NCI-H524 (cell line): Measurements from ENCODE around the gene C1QB.
A peak's percentile ranks its signal among the peaks of the same experiment; 100 is the strongest.
"Not testable (repeated sequence)": the region's sequence is repeated elsewhere in the genome, so short reads cannot be mapped to it uniquely, and the experiment has no call there.

ENCODE experiments used
- DNase-seq, 2 experiments: peaks; one replicate each; lab custom pipeline; 2025; lab: John Stamatoyannopoulos, UW

Gene C1QB

GRCh38 chr1:22666412-22666811 is 13.4 kb downstream of the C1QB start:
- no peak for DNase-seq

- not testable (repeated sequence) for DNase-seq
These were observed 15.8 kb downstream of the C1QB start for GRCh38 chr1:22668840-22669239.

GRCh38 chr1:22670352-22670975 is 17.4 kb downstream of the C1QB start:
- DNase-seq, result no peak

GRCh38 chr1:22671999-22672398 is 19.0 kb downstream of the C1QB start:
- DNase-seq, result no peak

- DNase-seq, result peak; percentile 54 to 63
These were observed 20.7 kb downstream of the C1QB start for GRCh38 chr1:22673486-22674409.

GRCh38 chr1:22674410-22674749 is 21.3 kb downstream of the C1QB start:
- DNase-seq, result no peak

GRCh38 chr1:22676151-22676550 is 23.1 kb downstream of the C1QB start:
- not testable (repeated sequence) for DNase-seq

- DNase-seq, result peak in 1 of 2 experiments; percentile 49
These were observed 24.0 kb downstream of the C1QB start for GRCh38 chr1:22676916-22677583.

GRCh38 chr1:22677931-22678896 is 25.2 kb downstream of the C1QB start:
- DNase-seq, result no peak

GRCh38 chr1:22680726-22681125 is 27.7 kb downstream of the C1QB start:
- no peak for DNase-seq

- DNase-seq, result peak; percentile 25 to 60
These were observed 28.7 kb downstream of the C1QB start for GRCh38 chr1:22681556-22682276.

- DNase-seq, result no peak
These were observed 30.5 kb downstream of the C1QB start for GRCh38 chr1:22683547-22683946.

GRCh38 chr1:22685591-22686059 is 32.6 kb downstream of the C1QB start:
- DNase-seq, result no peak

GRCh38 chr1:22687191-22687590 is 34.2 kb downstream of the C1QB start:
- no peak for DNase-seq

- no peak for DNase-seq
These were observed 35.4 kb downstream of the C1QB start for GRCh38 chr1:22688466-22688865.

GRCh38 chr1:22689505-22689904 is 36.5 kb downstream of the C1QB start:
- DNase-seq, result no peak

- DNase-seq, result no peak
These were observed 38.2 kb downstream of the C1QB start for GRCh38 chr1:22691031-22691753.

GRCh38 chr1:22694172-22694571 is 41.1 kb downstream of the C1QB start:
- DNase-seq, result no peak

GRCh38 chr1:22696610-22697009 is 43.6 kb downstream of the C1QB start:
- no peak for DNase-seq

- DNase-seq, result no peak
These were observed 44.9 kb downstream of the C1QB start for GRCh38 chr1:22697980-22698379.
